Measurements from ENCODE around the gene KIF26A.

KIF26A gene

GRCh38 chr14:104115691-104116287 is 22.6 kb upstream of the KIF26A start:
- Histone ChIP-seq H3K36me3 (ENCODE audit: insufficient read depth, low read length) (no peaks in the 10 kb centered on the region), H3K27ac (ENCODE audit: low read depth, low read length) (no peak overlapping the region), H3K9me3 (ENCODE audit: insufficient read depth, low read depth, low read length) (no peaks in the 10 kb centered on the region), H3K27me3 (ENCODE audit: insufficient read depth, low read length) (peaks cover 56% of the 10 kb centered on the region), H3K9ac (ENCODE audit: low read depth, low read length) (no peak overlapping the region), H3K4me1 (ENCODE audit: insufficient read depth, low read length) (no peaks in the 10 kb centered on the region), H3K4me3 (ENCODE audit: low read length) (no peak overlapping the region)
- WGBS: 91% methylated on average over 9 of the region's 9 CpGs

DNA sequence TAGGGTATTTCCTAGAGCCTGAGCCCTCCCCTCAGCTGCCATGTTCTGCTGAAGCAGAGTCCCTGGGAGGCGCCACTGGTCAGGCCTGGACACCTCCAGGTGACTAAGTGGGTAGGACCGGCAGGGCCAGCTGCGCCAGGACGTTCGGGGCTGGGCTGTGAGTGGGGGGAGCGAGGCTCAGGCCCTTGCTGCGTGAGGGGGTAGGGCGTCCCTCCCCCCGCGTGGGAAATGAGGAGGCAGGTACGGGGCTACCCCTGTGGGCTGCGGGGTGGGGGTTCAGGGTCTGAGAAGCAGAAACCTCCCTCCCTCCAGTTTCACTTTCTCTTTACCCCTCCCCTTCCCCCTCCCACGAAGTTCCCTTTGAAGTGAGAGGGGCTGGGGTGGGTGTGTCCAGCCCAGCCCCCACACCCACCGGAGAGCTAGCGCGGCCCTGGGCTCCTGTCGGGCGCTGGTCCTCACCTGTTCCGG is 22.1 kb upstream of the KIF26A start:
- Histone ChIP-seq H3K4me3 (ENCODE audit: low read length) (peak overlapping the region; percentile 50), H3K9ac (ENCODE audit: low read depth, low read length) (peak overlapping the region; percentile 40; the same call in 1 of the 2 replicates), H3K27ac (ENCODE audit: low read depth, low read length) (no peak overlapping the region), H3K4me1 (ENCODE audit: insufficient read depth, low read length) (no peaks in the 10 kb centered on the region), H3K9me3 (ENCODE audit: insufficient read depth, low read depth, low read length) (no peaks in the 10 kb centered on the region), H3K36me3 (ENCODE audit: insufficient read depth, low read length) (no peaks in the 10 kb centered on the region), H3K27me3 (ENCODE audit: insufficient read depth, low read length) (peaks cover 56% of the 10 kb centered on the region)
- 35% methylated on average over 14 of the region's 19 CpGs for WGBS

GRCh38 chr14:104116756-104117340 is 21.5 kb upstream of the KIF26A start:
- Histone ChIP-seq H3K27ac (ENCODE audit: low read depth, low read length) (no peak overlapping the region), H3K9ac (ENCODE audit: low read depth, low read length) (peak overlapping the region; percentile 40; the same call in 1 of the 2 replicates)
- WGBS: 2% methylated on average over 83 of the region's 83 CpGs

DNA sequence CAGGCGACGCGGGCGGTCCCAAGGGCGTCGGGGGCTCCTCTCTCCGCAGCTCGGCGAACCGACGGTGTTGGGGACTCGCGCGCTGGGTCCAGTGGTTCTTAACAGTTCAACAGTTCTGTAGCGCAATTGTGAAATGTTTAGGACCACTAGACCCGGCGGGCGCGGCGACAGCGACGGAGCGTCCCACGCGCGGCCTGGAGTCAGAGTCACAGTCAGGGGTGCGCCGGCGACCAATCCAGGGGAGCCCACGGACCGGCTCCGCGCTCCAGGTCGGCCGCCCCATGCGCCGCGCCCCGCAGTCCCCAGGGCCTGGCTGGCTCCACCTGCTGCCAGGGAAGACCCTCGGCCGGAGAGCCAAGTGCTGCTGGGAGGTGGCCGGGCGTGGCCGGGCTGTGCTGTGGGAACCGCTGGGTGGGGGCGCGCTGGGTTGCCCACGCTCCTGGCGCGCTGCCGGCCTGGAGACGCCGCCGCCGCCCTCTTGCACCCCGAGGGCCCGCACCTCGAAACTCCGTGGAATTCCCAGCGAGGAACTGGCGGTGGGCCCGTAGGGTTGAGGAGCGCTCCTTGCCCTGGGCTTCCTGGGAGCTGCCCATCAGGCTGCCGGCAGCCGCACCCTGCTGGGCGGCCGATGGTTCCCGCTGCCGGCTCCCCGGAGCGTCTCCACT is 20.9 kb upstream of the KIF26A start:
- H3K27ac ChIP-seq (ENCODE audit: low read depth, low read length): no peak overlapping the region
- H3K4me1 ChIP-seq (ENCODE audit: insufficient read depth, low read length): no peaks in the 10 kb centered on the region
- H3K27me3 ChIP-seq (ENCODE audit: insufficient read depth, low read length): peaks cover 56% of the 10 kb centered on the region
- H3K9ac ChIP-seq (ENCODE audit: low read depth, low read length): no peak overlapping the region
- H3K36me3 ChIP-seq (ENCODE audit: insufficient read depth, low read length): no peaks in the 10 kb centered on the region
- no peaks in the 10 kb centered on the region for H3K9me3 ChIP-seq (ENCODE audit: insufficient read depth, low read depth, low read length)
- H3K4me3 ChIP-seq (ENCODE audit: low read length): peak overlapping the region; percentile 50
- WGBS: 16% methylated on average over 71 of the region's 71 CpGs

More at GRCh38 chr14:104116756-104117340, 21.5 kb upstream of the KIF26A start:
- Histone ChIP-seq H3K4me3 (ENCODE audit: low read length) (peak overlapping the region; percentile 50), H3K9me3 (ENCODE audit: insufficient read depth, low read depth, low read length) (no peaks in the 10 kb centered on the region), H3K4me1 (ENCODE audit: insufficient read depth, low read length) (no peaks in the 10 kb centered on the region), H3K27me3 (ENCODE audit: insufficient read depth, low read length) (peaks cover 56% of the 10 kb centered on the region), H3K36me3 (ENCODE audit: insufficient read depth, low read length) (no peaks in the 10 kb centered on the region)

DNA sequence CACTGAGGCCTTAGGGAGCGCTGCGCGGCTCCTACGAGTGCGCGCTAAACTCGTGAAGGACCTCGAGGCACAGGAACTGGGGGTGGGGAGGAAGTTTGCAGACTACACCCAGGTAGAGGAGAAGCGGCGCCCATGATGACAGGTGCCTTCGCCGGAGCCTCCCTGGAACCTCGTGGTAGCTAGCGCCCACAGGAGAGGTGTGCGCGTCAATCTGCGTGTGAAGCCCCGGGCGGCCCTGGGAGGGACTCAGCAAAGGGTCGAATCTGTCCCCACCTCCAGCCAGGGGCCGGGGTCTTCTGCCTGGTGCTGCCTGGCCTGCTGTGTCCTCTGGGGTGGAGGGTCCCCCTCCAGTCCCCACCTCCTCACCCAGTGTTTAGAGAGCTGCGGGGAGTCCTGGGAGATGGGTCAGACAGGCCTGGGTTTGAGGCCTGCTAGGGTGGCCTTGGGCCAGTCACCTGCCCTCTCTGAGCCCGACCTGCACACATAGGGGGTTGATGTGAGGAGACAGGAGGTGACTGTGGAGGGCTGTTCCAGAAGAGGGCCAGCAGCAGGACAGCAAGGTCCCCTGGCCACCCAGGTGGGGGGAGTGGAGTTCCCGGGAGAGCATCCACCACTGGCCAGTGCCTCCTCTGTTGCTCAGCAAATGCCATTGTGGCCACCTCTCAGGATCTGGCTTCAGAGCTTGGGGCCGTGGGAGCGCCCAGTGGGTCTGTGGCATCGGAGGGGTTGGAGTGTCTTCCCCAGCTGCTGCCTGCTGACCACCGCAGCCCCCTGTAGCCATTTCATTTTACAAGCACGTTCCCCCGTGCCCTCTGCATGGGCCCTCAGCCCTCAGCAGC is 20.2 kb upstream of the KIF26A start:
- 85% methylated on average over 30 of the region's 30 CpGs for WGBS

GRCh38 chr14:104119119-104119487 is 19.3 kb upstream of the KIF26A start:
- no peaks in the 10 kb centered on the region for H3K4me1 ChIP-seq (ENCODE audit: insufficient read depth, low read length)
- 76% methylated on average over 2 of the region's 3 CpGs for WGBS

More for the DNA sequence above, 20.2 kb upstream of the KIF26A start:
- H3K27me3 ChIP-seq (ENCODE audit: insufficient read depth, low read length): peaks cover 56% of the 10 kb centered on the region
- H3K9me3 ChIP-seq (ENCODE audit: insufficient read depth, low read depth, low read length): peaks cover 2% of the 10 kb centered on the region; the same call in 1 of the 2 replicates
- peak overlapping the region; percentile 50; the same call in 1 of the 2 replicates for H3K4me3 ChIP-seq (ENCODE audit: low read length)
- no peak overlapping the region for H3K9ac ChIP-seq (ENCODE audit: low read depth, low read length)
- no peak overlapping the region for H3K27ac ChIP-seq (ENCODE audit: low read depth, low read length)
- H3K36me3 ChIP-seq (ENCODE audit: insufficient read depth, low read length): no peaks in the 10 kb centered on the region
- no peaks in the 10 kb centered on the region for H3K4me1 ChIP-seq (ENCODE audit: insufficient read depth, low read length)

DNA sequence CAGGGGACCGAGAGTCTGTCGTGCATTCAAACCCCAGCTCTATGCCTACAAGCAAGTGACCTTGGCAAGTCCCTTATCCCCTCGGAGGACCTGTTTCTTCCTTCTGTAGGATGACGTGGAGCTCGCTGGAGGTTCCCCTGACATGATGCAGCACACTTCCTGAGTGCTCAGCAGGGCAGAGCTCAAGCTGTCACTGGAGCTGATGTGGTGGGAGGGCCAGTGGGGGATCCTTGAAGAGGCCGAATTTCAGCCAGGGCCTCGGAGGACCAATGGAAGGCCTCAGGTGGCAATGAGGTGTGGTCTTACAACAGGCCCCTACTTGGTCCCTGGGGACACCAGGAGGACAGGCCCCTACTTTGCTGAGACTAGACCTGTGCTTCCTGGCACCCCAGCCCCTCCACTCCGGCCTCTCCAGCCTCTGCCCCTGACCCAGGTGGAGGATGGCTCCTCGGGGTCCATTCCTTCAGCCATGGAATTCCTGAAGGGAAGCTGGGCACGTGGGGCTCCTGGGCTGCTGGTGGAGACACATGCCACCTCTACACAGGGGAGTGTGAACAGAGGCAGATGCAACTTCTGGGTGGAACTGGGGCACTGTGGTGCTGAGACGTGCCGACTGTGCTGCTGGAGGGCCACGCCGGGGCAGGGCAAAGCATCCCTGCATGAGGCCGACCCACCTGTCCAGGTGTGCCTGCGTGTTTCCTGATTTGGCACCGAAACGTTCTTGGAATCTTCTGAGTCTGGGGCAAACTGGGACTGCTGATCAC is 18.7 kb upstream of the KIF26A start:
- 82% methylated on average over 18 of the region's 18 CpGs for WGBS
- Histone ChIP-seq H3K9ac (ENCODE audit: low read depth, low read length) (no peak overlapping the region), H3K4me3 (ENCODE audit: low read length) (no peak overlapping the region), H3K36me3 (ENCODE audit: insufficient read depth, low read length) (no peaks in the 10 kb centered on the region), H3K27me3 (ENCODE audit: insufficient read depth, low read length) (peaks cover 54% of the 10 kb centered on the region), H3K9me3 (ENCODE audit: insufficient read depth, low read depth, low read length) (peaks cover 14% of the 10 kb centered on the region), H3K4me1 (ENCODE audit: insufficient read depth, low read length) (no peaks in the 10 kb centered on the region), H3K27ac (ENCODE audit: low read depth, low read length) (no peak overlapping the region)

More at GRCh38 chr14:104119119-104119487, 19.3 kb upstream of the KIF26A start:
- no peaks in the 10 kb centered on the region for H3K36me3 ChIP-seq (ENCODE audit: insufficient read depth, low read length)
- no peak overlapping the region for H3K4me3 ChIP-seq (ENCODE audit: low read length)
- H3K27ac ChIP-seq (ENCODE audit: low read depth, low read length): no peak overlapping the region
- peaks cover 56% of the 10 kb centered on the region for H3K27me3 ChIP-seq (ENCODE audit: insufficient read depth, low read length)
- peaks cover 9% of the 10 kb centered on the region for H3K9me3 ChIP-seq (ENCODE audit: insufficient read depth, low read depth, low read length)
- no peak overlapping the region for H3K9ac ChIP-seq (ENCODE audit: low read depth, low read length)

DNA sequence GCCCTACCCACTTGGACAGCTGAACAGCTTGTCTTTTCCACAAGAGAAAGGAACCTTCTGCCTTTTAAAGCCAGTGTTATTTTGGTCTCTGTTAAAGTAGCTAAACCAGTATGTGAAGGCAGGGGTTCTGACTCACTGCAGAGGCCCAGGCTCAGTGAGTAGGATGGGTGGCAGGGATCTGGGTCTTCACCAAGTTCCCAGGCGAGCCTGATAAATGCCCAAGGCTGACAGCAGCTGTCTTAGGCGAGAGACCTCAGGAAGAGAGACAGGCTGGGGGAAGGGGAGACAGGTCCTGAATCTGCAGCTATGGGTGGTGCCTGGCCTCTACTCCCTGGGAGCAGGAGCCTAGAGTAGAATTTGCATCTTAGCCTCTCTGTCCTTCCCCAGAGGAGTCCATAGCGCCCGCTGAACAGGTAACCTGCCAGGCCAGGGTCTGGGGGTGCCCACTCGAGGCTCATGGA is 18.1 kb upstream of the KIF26A start:
- Histone ChIP-seq H3K4me3 (ENCODE audit: low read length) (no peak overlapping the region), H3K9ac (ENCODE audit: low read depth, low read length) (no peak overlapping the region), H3K9me3 (ENCODE audit: insufficient read depth, low read depth, low read length) (peaks cover 17% of the 10 kb centered on the region), H3K27ac (ENCODE audit: low read depth, low read length) (no peak overlapping the region), H3K36me3 (ENCODE audit: insufficient read depth, low read length) (no peaks in the 10 kb centered on the region), H3K27me3 (ENCODE audit: insufficient read depth, low read length) (peaks cover 48% of the 10 kb centered on the region), H3K4me1 (ENCODE audit: insufficient read depth, low read length) (no peaks in the 10 kb centered on the region)
- 89% methylated on average over 5 of the region's 5 CpGs for WGBS

DNA sequence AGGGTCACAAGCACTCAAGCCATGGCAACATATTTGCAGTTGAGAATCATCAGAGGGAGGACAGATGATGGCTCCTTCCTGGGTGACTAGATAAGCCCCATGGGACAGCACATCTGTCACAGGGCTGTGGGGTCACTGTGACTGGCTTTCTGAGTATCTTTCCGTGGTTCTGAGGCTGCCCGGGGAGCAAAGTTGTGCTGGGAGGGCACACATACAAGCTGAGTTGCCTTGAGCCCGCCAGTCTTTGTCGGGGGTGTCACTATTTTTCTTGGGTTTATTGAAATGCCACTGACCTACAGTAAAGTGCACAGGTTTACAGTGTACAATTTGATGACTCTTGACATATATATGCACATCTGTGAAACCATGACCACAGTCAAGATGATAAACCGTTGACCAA is 17.2 kb upstream of the KIF26A start:
- 83% methylated on average over 5 of the region's 5 CpGs for WGBS

DNA sequence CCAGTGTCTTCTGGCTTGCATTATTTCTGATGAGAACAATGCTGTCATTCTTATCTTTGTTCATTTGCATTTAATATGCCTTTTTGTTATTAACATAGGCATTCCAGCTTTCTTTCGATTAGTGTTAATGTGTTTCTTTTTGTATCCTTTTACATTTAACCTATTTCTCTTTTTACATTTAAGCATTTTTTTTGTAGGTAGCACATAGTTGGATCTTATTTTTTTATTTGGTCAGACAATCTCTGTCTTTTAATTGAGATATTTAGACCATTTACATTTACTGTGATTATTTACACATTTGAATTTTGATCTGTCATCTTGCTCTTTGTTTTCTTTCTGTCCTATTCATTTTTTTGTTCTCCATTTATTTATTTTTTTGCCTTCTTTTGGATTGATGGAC is 14.5 kb upstream of the KIF26A start:
- Histone ChIP-seq H3K4me3 (ENCODE audit: low read length) (no peak overlapping the region), H3K36me3 (ENCODE audit: insufficient read depth, low read length) (no peaks in the 10 kb centered on the region), H3K9me3 (ENCODE audit: insufficient read depth, low read depth, low read length) (peaks cover 23% of the 10 kb centered on the region), H3K4me1 (ENCODE audit: insufficient read depth, low read length) (no peaks in the 10 kb centered on the region), H3K9ac (ENCODE audit: low read depth, low read length) (no peak overlapping the region), H3K27ac (ENCODE audit: low read depth, low read length) (no peak overlapping the region), H3K27me3 (ENCODE audit: insufficient read depth, low read length) (peaks cover 15% of the 10 kb centered on the region)
- no CpG with 5 or more reads among the region's 1 CpG for WGBS

More for the DNA sequence above, 17.2 kb upstream of the KIF26A start:
- Histone ChIP-seq H3K9me3 (ENCODE audit: insufficient read depth, low read depth, low read length) (peaks cover 18% of the 10 kb centered on the region), H3K27ac (ENCODE audit: low read depth, low read length) (no peak overlapping the region), H3K4me3 (ENCODE audit: low read length) (no peak overlapping the region), H3K36me3 (ENCODE audit: insufficient read depth, low read length) (no peaks in the 10 kb centered on the region), H3K27me3 (ENCODE audit: insufficient read depth, low read length) (peaks cover 43% of the 10 kb centered on the region), H3K4me1 (ENCODE audit: insufficient read depth, low read length) (no peaks in the 10 kb centered on the region), H3K9ac (ENCODE audit: low read depth, low read length) (no peak overlapping the region)
